ENCODE data around the gene RNF223. TPM values are rescaled to one million over a fixed set of nuclear protein-coding genes. Genes with fewer than 3 reads are reported as not detected.

Gene RNF223
- total RNA-seq, 1 experiment from 2014 or later, result not detected

DNA sequence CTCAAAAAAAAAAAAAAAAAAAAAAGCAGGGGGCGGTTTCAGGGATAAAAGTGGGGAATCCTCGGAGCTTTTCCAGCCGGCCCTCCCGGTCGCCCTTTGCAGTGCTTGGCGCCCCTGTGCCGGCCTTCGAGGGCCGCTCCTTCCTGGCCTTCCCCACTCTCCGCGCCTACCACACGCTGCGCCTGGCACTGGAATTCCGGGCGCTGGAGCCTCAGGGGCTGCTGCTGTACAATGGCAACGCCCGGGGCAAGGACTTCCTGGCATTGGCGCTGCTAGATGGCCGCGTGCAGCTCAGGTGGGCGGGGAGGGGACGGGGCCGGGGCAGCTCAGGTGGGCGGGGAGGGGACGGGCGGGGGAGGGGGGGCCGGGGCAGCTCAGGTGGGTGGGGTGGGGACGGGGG, 25.3 kb downstream of the RNF223 start:
- no peak for DNase-seq (ENCODE audit: extremely low read depth, low read depth)

DNA sequence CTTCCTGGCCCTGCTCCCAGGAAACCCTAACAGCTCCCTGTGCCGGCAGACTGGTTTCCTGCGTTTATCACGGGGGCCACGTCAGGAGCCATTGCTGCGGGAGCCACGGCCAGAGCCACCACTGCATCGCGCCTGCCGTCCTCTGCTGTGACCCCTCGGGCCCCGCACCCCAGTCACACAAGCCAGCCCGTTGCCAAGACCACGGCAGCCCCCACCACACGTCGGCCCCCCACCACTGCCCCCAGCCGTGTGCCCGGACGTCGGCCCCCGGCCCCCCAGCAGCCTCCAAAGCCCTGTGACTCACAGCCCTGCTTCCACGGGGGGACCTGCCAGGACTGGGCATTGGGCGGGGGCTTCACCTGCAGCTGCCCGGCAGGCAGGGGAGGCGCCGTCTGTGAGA, 26.1 kb downstream of the RNF223 start:
- DNase-seq (ENCODE audit: extremely low read depth, low read depth), result no peak

DNA sequence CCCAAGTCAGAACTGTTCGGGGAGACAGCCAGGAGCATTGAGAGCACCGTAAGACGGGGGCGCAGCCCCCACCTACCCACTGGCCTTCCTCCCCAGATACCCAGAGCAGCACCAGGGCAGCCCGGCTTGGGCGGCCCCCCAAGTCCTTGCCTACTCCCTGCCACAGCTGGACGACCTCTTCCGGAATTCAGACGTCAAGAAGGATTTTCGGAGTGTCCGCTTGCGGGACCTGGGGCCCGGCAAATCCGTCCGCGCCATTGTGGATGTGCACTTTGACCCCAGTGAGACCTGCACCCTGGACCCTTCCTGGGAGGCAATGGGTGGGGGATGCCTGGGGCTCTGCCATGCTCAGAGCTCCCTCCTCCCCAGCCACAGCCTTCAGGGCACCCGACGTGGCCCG, 26.7 kb downstream of the RNF223 start:
- no peak for DNase-seq (ENCODE audit: extremely low read depth, low read depth)

DNA sequence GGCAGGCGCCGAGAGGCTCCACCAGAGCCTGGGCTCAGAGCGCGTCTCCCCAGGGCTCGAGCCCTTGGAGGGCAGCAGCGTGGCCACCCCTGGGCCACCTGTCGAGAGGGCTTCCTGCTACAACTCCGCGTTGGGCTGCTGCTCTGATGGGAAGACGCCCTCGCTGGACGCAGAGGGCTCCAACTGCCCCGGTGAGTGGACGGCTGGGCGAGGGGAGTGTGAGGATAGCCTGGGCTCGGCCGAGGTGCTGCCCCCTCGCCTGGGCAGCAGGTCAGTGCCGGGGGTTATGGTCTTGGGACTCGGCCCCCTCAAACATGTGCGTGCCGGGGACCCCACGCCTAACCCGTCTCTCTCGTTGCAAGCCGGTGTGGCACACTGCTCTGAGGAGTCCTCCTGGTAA, 27.3 kb downstream of the RNF223 start:
- DNase-seq (ENCODE audit: extremely low read depth, low read depth), result no peak

DNA sequence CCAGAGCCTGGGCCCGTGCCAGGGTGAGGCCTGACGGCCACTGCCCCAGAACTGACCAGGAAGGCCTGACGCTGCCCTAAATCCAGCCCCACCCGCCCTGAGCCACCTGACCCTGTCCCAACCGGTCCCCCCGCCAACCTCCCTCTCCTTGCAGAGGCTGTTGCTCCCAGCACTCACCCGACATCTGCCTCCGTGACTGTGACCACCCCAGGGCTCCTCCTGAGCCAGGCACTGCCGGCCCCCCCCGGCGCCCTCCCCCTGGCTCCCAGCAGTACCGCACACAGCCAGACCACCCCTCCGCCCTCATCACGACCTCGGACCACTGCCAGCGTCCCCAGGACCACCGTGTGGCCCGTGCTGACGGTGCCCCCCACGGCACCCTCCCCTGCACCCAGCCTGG, 27.9 kb downstream of the RNF223 start:
- no peak for DNase-seq (ENCODE audit: extremely low read depth, low read depth)

DNA sequence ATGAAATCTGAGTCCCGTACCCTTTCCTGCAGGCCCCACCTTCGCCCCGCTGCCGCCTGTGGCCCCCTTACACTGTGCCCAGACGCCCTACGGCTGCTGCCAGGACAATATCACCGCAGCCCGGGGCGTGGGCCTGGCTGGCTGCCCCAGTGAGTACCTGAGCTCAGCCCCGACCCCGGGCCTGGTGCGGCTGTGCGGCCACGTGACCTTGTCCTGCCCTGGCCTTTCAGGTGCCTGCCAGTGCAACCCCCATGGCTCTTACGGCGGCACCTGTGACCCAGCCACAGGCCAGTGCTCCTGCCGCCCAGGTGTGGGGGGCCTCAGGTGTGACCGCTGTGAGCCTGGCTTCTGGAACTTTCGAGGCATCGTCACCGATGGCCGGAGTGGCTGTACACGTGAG, 29.0 kb downstream of the RNF223 start:
- no peak for DNase-seq (ENCODE audit: extremely low read depth, low read depth)

DNA sequence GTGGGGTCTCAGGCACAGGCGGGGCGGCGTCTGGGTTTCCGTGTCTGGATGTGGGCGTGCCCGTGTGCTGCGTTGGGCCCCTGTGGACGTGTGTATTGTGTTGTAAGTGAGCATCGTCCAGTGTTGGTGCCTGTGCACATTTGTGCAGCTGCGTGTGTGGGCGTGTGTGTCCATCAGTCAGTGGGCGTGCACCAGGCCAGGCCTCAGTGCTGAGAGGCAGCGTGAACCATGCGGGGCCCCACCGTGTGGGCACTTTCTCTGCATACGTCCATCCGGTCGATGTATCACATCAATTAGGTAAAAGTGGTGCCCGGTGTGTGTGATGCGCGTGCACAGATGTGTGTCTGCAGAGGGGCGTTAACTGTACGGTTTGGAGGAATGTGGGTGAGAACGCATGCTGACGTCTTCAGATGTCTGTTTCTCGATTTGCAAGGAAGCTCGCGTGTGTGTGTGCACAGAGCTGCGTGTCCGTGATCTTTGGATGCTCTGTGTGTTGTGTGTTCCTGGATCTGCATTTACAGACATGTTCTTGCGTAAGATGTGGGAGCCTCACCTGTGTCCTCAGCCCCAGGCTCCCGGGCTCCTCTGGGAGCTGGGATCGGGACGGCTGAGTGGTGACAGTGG, 29.5 kb downstream of the RNF223 start:
- DNase-seq (ENCODE audit: extremely low read depth, low read depth), result no peak

DNA sequence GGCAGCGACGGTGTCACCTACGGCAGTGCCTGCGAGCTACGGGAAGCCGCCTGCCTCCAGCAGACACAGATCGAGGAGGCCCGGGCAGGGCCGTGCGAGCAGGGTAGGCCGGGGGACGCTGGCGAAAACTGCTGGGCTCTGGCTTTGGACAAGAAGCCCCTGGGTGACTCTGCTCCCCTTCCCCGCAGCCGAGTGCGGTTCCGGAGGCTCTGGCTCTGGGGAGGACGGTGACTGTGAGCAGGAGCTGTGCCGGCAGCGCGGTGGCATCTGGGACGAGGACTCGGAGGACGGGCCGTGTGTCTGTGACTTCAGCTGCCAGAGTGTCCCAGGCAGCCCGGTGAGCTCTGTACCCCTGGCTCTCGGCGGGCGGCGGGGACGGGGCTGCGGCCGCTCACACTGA, 30.2 kb downstream of the RNF223 start:
- DNase-seq (ENCODE audit: extremely low read depth, low read depth), result no peak

DNA sequence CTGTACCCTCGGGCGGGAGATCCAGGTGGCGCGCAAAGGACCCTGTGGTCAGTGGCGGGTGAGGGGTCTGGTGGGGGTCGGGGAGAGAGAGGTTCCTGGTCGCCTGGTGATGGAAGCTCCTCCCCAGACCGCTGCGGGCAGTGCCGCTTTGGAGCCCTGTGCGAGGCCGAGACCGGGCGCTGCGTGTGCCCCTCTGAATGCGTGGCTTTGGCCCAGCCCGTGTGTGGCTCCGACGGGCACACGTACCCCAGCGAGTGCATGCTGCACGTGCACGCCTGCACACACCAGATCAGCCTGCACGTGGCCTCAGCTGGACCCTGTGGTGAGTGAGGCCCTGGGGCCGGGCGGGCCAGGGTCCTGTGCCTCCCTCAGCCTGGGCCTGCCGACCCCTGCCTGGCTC, 30.7 kb downstream of the RNF223 start:
- no peak for DNase-seq (ENCODE audit: extremely low read depth, low read depth)

DNA sequence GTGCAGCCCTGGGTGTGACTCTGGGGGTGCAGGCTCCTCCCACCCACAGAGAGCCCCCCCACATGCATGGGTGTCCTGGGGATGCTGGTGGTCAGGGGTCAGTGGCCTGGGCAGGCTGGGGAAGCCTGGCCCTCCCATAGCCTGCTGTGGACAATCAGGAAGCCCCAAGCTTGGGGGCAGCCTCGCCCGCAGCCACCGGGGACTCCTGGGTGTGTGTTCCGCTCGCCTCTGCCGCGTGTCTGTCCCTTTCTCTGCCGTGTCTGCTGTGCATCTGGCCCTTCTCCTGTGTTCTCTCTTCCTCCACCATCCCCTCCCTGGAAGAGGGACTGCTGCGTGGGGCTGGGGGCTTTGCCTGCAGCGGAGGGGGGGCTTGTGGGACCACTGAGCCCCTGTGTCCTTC, 31.3 kb downstream of the RNF223 start:
- no peak for DNase-seq (ENCODE audit: extremely low read depth, low read depth)

DNA sequence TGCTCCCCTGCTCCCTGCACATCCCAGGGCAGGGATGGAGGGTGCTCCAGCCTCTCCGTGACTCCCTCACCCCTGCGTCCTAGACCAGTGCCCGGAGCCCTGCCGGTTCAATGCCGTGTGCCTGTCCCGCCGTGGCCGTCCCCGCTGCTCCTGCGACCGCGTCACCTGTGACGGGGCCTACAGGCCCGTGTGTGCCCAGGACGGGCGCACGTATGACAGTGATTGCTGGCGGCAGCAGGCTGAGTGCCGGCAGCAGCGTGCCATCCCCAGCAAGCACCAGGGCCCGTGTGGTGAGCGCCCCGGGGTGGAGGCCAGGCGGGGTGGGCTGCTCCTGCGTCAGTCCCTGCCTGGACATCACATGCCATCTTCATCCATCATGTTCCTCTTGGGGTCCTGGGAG, 32.2 kb downstream of the RNF223 start:
- DNase-seq (ENCODE audit: extremely low read depth, low read depth), result no peak

DNA sequence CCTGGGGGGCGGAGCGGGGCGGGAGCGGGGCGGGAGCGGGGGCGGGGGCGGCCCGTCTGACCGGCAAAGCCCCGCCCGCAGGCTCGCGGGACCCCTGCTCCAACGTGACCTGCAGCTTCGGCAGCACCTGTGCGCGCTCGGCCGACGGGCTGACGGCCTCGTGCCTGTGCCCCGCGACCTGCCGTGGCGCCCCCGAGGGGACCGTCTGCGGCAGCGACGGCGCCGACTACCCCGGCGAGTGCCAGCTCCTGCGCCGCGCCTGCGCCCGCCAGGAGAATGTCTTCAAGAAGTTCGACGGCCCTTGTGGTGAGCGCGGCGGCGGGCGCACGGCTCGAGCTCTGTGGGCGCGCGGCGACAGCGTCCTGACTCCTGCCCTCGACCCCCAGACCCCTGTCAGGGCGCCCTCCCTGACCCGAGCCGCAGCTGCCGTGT, 33.0 kb downstream of the RNF223 start:
- DNase-seq (ENCODE audit: extremely low read depth, low read depth), result no peak

DNA sequence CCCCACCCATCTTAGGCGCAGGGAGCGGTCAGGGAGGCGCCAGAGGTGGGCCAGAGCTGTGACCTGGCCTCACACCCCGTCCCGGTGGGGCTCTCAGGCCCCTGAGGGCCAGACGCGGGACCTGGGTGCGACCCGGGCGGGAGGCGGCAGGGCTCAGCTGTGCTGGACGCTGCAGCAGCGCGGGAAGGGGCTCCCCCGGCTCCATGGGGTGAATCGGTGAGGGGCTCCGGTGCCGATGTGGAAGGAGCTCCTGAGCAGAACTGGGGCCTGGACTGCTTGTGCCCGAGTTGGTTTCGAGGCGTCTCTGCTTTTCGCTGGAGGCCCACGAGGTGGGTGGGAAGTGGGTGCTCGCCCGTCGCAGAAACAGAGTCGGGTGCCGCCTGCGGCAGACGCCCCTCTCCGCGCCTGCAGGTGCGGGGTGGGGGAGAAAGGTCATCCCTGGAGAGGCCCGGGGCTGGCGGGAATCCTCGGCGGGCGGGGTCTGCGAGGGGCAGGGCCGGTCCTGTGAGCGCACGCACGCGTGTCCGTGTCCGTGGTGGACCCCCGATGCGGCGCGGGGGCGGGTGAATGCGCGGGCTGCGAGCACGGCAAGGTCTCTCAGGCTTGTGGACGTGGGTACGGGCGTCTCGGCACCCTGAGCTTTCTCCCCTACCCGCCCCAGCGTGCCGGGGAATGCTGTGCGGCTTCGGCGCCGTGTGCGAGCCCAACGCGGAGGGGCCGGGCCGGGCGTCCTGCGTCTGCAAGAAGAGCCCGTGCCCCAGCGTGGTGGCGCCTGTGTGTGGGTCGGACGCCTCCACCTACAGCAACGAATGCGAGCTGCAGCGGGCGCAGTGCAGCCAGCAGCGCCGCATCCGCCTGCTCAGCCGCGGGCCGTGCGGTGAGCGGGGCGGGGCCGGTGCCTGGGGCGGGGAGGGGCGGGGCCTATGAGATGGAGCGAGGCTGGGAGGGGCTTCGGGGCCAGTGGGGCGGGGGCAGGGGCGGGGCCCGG, 33.8 kb downstream of the RNF223 start:
- DNase-seq (ENCODE audit: extremely low read depth, low read depth), result peak; percentile 70

DNA sequence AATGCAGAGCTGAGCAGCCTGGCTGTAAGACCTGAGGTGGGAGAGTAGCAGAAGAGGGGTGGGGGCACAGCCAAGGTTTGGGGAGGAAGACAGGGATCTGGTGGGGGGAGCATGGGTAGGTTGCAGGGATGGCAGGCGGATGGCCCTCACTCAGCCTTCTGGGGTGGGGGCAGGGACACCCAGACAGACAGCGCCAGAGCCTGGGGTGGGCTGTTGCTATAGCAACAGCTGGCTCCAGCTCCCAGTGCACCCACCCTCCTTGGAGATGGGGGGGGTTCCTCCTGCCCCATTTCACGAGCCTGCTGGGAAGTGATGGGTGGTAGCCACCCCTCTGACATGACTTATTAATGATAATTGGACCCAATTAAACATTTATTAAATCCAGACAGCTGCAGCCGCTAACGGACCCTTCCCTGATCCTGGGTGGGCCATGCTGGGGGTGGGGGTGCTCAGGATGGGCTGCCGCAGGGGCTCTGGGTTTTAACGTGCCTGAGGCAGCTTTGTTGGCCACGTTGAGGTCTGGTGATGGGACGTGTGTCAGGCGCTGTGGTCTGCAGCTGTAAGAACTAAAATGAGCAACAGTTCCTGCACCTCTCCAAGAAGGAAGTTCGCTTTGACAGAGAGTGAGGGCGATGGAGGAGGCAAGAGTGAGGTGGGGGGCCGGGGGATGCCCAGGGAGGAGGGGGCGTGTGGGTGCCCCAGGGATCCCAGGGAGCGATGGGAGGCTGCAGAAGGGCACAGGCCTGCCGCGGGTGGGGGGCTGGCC, 34.8 kb downstream of the RNF223 start:
- DNase-seq (ENCODE audit: extremely low read depth, low read depth), result no peak

DNA sequence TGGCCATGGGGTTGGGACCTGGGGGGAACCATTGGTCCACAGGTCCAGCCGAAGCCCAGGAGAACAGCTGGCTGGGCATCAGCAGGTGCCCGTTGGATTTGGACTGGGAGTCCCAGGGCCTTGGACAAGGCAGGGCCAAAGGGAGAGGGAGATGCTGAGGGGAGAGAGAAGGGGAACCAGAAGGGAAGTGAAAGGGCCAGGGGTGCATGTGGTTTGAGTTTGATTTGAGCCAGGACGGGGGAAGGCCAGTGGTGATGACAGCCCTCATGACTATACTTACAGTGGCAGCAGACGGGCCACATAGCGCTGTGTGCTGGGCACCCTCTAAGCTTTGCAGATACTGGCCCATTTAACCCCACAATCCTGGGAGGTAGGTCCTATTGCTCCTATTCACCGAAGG, 35.4 kb downstream of the RNF223 start:
- no peak for DNase-seq (ENCODE audit: extremely low read depth, low read depth)

DNA sequence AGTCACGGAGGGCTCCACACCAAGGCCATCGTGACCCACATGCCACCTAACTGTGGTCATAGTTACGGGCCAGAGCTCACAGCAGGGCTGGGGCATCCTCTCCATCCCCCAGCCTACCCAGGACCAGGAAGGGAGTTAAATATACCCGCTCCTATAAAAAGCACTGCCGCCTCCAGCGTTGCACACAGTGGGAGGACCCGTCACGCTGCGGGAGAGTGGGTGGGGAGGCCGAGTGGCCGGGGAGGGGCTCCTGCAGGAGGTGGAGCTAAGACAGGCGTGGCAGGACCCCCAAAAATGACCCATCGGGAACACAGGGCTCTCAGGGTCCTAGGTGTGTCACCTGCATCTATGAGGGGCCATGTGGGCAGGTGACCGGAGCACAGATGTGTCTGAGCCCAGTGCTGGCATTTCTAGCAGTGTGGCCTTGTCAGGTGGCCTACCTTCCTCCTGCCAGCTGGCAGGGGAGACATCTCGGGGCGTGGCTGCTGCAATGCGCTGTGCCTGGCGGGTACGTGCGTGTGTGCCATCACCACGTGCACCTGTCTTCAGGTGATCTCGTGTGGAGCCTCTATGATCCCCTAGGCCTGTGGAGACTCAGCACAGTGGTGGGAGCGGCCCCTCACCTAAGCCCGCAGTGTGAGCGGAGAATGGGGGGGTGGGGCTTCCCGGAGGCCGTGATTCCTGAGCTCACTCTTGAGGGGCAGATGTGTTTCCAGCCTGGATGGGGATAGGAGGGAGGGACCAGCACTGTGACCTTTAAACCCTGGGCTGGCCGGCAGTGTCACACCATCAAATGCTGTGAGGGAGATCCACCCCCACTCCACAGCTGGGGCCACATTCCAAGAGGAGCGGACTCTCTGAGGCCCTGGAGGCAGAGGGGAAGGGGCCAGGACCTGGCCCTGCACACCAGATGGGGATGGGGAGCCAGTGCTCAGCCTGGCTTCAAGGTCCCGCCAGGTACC, 36.5 kb downstream of the RNF223 start:
- no peak for DNase-seq (ENCODE audit: extremely low read depth, low read depth)

DNA sequence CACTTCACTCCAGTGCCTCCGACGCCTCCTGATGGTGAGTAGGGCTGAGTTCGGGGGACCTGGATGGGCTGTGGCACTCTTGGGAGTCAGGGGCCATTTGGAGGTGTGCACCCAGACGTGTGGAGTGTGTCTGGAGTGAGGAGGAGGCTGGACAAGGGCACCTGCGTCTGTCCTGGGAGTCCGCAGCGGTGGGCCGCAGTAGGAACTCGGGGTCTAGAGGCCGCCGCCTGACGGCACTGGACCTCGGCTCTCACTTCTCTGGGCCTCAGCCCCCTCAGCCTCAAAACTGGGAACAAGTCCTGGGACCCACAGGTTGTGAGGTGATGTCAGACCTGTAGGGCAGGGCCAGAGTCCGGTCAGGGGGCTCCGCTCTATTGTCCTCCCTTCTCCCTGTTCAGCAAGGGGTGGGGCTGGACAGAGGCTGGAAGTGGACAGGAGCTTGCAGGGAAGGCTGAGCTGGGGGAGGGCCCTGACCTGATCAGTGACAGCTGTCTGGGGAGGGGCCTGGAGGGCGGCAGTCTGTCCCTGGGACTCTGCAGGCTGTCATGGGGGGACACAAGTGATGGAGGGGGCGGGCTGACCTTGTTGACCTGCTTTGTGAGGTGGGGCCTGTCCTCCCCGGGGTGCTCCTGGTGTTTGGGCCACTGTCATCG, 38.7 kb downstream of the RNF223 start:
- DNase-seq (ENCODE audit: extremely low read depth, low read depth), result no peak

DNA sequence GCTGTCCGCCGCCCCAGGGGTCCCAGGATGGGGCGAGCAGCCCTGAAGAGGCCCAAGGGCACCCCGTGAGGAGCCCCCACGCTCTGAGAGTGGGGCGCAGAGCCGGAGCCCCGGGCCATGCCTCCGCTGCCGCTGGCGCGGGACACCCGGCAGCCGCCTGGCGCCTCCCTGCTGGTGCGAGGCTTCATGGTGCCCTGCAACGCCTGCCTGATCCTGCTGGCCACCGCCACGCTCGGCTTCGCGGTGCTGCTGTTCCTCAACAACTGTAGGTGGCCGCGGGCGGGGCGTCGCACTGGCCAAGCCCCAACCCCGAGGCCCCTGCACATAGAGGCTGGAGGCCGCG, 39.7 kb downstream of the RNF223 start:
- no peak for DNase-seq (ENCODE audit: extremely low read depth, low read depth)

DNA sequence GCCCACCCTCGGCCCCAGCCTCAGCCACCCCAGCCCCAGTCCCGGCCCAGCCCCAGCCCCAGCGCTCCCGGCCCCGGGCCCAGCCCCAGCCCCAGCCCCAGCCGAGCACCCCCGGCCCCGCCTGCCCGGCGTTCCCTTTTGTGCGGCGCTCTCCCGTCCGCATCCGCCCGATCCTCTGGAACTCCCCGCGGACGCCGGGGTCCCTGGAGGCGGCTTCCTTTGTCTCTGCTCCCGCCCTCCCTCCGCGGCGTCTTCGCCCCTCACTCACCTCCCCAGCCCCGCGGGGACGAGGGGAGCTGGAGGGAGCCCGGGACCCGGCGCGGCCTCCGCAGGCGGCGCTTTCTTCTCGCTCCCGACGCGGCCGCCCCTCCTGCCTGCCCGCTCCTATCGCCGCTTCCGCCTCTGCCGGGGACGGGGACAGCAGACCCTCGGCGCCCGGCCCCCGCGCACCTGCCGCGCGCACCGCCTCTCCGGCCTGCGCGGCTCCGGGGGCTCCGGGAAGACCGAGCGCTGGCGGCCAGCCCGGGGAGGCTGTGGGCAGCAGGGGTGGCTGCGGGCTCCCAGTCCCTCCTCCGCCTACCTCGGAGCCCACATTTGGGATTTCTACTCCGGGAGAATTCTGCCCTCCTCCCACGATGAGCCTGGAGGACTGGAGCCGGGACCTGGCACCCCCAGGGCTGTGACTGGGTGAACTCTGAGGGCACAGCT, 40.2 kb downstream of the RNF223 start:
- no peak for DNase-seq (ENCODE audit: extremely low read depth, low read depth)
